ENCODE results near the gene INCA1.

The INCA1 gene

DNA sequence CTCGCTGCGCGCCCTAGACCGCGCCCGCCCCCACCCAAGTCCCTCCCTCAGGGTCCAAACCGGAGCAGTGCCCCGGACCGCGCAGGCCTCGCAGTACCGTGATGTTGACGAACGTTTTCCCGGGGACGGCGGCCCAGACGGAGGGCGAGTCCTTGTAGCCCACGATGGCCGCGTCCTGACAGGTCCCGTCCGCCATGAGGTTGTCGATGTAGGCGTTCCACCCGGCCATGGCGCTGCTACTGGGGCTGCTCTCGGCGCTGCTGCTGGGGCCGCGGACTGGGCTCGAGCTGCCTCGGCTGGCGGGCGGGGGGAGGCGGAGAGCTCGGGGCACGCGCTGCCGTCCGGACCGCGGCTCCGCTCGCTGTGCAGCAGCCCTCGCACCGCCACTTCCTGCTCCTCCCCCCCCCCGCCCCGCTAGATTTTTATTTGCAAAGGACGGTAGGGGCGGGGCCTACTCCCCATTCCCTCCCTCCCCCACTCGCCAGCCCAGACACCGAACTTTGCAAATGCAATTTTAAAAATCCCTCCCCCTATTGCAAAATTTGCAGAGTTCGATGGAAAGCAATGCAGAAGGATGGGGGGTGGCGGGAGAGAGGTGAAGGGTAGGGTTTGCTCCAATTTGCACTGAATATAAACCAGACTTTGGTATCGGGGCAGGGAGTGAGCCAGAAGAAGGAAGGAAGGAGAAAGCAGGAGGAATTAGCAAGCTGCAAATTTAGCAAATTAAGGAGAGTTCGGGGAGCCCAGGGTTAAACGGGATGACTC, 49.0 kb downstream of the INCA1 start, which contains the start of gene PFN1:
PFN1 (minus strand) TSS at position 365 of the 765 bp plus-strand sequence; CDS start at position 229, 136 bp downstream.
- peak; percentile 86 for DNase-seq (ENCODE audit: low spot score)

DNA sequence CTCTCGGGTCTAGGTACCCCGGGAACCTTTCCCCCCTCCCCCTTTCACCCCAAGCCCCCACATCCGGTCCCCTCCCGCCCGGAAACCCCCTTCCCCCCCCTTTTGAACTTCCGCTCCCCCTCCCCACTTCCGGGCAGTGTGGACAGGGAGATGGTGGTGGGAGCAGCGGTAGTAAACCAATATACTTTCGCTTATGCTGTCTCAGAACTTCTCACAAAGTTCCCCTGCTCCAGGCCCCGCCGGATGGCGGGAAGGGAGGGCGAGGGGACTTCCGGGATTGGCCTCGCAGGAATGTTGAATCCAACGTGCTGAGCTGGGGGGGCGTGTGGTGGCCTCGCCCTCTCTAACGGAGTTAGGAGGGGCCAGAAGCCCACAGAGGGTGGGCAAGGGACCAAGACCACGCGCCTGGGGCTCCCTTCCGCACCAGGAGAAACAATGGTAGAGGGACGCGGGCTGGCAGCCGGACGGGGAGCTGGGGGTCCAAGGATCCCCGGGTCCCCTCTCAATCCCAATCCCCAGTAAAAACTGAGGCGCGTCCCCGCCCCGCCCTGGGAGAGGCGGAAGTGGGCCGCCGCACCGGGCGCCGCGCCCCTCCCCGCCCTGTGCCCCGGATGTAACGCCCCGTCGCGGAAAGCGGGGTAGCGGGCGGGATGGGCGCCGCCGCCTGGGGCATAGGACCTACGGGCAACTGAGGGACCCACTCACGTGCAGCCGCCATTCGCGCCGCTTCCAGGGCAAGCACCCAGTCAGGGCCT, 49.7 kb downstream of the INCA1 start:
- DNase-seq (ENCODE audit: low spot score), result no peak

DNA sequence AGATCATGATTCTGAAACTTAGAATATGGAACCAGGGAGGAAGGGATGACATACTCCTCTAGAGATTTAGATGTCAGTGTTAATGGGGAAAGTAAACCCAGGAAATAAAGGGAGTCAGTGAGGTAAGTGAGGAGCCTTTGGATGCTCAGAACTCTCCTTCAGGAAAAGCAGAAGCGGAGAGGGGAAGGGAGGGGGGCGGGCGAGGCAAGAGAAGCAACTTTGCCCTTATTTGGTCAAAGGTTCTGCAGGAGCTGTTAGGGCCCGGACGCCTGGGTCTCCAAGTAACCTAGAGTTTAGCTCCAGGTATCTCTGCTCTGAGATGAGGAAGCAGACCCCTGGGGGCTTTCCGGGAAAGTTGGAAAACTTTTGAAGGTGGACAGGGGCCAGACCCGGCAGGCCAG, 50.3 kb downstream of the INCA1 start:
- DNase-seq (ENCODE audit: low spot score), result no peak

DNA sequence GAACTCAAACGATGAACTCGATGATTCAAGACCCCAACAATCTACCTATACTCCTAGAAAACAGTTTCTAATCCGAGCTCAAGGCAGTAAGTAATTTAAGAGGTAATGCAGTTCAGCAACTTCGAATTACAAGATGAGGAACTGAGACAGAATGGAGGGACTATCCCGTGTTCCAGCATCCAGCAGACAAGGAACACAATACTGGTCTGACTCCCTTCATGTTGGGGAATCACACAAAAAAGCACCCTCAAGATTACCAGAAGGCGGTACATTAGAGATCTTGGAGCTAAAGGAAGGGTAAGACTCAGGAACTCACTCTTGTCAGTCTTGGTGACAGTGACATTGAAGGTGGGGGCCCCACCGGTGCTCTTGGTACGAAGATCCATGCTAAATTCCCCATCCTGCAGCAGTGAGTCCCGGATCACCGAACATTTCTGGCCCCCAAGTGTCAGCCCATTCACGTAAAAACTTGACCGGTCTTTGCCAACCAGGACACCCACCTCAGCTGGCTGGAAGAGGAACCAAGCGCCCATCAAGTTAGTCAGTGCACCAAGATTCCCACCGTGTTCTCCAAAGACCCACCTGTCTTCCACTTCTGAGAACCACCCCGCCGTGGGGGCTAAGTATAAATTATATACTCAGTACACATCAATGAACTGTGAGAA, 50.9 kb downstream of the INCA1 start:
- no peak for DNase-seq (ENCODE audit: low spot score)

DNA sequence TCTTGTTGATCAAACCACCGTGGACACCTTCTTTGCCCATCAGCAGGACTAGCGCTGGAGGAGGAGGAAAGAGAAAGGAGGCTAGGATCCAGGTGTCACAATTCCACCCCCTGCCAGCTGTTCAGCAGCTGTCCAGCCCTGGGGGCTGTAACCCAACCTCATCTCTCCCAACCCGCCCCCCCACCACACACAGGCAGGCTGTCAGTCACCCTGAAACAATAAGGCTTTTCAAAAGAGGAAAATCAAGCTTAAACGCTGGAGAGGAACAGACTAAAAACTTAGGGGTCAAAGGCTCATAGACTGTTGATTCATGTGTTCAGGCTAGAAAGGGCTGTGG, 51.4 kb downstream of the INCA1 start:
- no peak for DNase-seq (ENCODE audit: low spot score)

DNA sequence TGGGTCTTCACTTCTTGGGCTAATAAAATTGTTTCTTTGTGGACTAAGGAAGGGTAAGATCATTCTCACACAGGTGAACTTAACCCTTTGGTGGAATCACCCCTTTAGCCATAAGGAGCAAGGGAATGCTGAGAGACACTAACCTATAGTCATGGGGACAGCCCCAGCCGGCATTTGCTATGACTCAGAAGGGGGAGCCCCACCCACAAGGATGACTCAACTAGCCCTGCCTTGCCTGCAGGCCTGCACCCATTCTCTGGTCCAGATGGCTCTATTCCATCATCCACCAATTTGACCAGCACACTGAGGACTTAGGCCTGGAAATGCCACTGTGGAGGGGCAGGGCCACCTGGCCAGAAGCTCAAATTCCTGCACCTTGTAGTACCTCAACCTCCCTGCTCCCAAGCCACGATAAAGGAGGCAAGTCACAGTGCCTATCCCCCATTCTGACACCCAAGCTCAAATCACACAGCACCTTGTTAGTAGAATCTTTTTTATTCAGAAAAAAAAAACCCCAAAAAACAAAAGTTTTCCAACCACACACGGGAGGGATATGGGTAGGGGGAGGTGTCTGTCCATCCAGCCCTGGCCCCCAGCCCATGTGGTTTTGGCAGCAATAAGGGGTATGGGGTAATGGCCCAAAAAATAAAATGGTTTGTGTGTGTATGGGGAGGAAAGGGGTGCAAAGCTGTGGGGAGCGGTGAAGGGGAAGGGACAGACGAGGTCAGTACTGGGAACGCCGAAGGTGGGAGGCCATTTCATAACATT, 52.0 kb downstream of the INCA1 start:
- peak; percentile 36 for DNase-seq (ENCODE audit: low spot score)

DNA sequence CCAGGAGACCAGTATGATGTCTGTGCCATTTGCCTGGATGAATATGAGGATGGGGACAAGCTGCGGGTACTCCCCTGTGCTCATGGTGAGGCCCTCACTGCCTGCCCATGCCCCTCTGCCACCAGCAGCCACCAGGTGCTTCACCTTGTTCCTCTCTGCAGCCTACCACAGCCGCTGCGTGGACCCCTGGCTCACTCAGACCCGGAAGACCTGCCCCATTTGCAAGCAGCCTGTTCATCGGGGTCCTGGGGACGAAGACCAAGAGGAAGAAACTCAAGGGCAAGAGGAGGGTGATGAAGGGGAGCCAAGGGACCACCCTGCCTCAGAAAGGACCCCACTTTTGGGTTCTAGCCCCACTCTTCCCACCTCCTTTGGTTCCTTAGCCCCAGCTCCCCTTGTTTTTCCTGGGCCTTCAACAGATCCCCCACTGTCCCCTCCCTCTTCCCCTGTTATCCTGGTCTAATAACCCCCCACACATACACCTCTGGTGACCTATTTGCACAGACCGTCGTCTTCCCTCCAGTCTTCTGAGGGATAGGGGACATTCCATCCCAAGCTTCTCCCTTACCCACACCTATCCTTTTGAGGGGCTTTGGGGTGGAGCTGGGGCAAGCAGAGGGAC, 52.7 kb downstream of the INCA1 start:
- no peak for DNase-seq (ENCODE audit: low spot score)

DNA sequence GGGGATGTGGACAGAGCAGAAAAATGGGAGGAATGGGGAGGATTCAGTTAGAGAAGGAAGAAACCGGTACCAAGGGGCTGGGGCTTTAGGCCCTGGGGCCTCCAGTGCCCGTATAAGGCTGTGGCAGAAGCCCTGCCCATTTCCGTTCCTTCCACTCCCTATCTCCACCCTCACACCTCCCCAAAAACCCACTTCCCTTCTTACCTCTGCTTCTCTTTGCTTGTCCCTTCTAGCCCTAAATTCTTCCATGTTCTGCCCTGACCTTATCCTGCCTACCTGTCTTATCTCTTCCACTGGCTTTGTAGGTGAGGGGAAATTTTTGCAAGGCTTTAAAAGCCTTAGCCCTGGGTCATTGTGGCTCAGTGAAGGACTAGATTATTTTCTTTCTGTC, 53.2 kb downstream of the INCA1 start:
- no peak for DNase-seq (ENCODE audit: low spot score)

DNA sequence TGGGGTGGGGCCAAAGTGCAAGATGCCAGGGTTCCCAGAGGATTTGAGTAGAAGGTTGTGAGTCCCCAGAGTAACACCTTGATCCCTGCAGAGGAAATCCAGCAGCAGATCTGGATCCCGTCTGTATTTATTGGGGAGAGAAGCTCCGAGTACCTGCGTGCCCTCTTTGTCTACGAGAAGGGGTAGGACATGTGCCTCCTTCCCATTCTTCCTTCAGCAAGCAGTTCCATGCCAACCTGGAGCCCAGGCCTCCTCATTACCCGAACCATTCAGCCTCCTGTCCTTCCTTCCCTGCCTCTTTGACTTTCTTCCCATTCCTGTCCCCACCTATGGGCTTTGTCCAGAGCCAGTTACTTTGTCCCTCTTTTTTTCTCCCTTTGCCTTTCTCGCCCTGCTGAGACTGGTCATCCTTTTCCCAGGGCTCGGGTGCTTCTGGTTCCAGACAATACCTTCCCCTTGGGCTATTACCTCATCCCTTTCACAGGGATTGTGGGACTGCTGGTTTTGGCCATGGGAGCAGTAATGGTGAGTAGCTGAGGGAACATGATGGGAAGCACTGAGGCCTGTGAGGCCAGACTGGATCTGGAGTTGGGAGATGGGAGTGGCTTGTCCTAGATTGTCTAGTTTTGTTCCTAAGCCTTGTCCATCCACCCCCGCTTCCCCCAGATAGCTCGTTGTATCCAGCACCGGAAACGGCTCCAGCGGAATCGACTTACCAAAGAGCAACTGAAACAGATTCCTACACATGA, 54.4 kb downstream of the INCA1 start:
- no peak for DNase-seq (ENCODE audit: low spot score)

DNA sequence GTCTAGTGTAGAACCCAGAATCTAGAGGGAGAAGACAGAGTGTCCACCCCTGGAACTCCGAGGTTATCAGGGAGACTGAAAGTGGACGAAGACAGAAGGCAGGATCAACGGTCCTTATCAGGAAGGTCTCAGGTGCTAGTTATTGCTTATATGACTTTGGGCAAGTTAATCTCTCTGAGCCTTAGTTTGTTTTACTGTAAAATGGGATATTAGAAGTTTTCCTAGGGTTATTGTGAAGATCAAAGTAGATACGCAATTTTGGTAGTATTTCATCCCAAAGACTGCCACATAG, 56.1 kb downstream of the INCA1 start:
- no peak for DNase-seq (ENCODE audit: low spot score)

DNA sequence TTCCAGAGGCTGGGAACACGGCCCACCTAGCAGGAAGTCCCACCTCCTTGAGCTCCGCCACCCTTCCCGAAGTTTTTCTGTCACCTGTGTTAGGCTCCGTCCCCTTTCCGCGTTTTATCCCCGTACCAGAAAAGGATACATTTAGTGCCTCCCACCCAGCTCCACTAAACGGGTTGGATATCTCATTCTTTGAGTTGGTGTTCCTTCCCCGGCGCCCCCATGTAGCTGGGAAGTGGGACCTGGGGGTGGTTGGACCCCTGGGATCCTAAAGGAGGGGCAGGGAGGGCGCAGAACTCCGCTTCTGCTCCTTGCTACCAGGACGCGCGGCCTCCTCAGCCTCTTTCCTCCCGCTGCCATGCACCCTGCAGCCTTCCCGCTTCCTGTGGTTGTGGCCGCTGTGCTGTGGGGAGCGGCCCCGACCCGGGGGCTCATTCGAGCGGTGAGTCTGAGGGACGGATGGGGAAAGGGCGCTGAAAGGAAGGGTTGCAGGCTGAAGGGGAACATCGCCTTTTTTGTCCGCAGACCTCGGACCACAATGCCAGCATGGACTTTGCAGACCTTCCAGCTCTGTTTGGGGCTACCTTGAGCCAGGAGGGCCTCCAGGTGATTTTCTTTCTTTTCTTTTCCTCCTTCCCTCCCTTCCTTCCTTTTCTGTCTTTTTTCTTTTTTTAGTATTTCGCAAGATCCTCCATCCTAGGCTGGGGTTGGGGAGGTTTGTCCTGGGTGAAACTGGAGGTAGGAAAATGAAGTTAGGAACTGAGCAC, 56.6 kb downstream of the INCA1 start:
- DNase-seq (ENCODE audit: low spot score), result no peak

DNA sequence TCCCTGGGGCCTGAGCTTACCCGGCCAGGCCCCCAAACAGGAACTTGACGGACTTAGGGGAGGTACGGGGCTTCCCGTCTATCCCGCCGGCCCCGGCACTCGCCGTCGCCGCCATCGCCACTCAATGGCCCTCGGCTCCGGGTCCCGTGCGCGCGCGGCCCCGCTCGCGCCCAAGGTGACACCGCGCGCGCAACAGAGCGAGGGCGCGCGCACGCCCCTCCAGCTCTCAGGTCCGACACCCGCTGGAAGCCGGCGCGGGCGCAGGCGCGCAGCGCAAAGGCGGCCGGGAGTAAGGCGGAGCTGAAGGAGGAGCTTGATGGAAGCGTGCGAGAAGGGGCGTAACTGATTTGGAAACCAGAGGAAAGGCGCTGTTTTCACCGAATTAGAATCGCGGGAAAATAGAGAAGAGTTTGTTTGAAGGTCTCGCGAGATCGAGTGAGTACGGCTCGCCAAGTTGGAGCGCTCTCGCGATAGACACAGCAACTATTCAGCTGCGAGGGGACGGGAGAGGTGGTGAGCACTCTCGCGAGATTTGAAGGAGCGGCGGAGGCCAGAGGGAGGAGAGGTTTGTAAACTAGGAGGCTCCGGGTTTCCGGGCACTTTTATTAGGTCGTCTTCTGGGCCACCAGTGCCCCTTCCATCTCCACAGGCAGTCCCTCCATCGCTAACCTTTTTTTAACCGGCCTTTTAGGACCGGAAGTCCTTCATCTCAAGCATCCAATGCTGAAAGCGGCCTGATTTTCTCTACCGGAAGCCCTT, 57.3 kb downstream of the INCA1 start, which contains the start of the genes RNF167 and SLC25A11:
RNF167 (plus strand) TSS at position 473 of the 759 bp plus-strand sequence. CDS start 642 bp downstream, outside the sequence.
SLC25A11 (minus strand) TSS at position 251 of the 759 bp plus-strand sequence; CDS start at position 115, 136 bp downstream.
- DNase-seq (ENCODE audit: low spot score), result peak; percentile 100

DNA sequence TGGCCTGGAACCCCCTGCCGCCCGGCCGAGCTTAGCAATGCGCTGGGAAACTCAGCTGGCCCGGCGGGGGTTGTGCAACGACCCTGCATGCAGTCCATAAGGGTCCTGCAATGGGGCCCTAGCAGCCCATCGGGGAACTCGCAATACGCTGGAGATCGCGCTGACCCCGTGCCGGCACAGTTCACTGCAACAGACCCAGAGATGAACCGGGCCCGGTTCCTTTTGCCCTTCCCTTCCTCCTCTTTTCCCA, 57.9 kb downstream of the INCA1 start:
- DNase-seq (ENCODE audit: low spot score), result no peak

DNA sequence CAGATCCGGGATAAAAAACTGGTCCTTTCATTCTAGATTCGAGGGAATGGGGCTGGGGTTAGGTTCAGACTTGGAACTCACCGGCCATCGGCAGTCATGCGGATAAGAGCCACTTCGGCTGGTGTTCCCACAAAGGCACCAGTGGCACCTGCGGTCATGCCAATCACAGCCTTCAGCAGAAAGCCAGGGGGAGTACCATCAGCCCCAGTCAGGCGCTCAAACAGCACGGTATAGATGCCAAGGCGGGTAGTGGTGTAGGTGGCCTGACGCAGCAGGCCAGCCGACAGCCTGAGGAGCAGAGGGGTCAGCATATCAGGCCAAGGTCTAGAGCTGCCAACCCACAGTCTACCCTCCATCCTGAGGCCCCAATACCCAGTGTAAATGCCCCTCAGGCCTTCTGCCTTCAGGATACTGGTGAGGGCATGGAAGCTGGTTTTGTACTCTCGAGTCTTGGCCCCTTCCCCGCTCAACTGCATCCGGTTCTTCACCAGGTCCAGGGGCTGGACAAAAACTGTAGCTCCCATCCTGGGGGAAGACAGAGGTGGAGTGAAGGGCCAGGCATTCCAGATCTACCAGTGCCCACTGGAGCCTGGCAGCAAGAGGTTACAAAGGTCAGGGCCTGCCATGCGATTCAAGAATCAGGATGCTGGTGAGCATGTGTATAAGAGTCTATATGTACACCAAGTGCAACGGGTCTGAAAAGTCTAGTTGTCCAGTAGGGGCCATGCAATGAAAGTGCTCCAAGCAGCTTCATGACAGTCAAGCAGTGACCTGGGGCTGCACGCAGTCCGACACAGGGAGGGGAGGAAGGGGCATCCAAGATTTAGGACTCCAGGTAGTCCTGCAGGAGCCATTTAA, 58.4 kb downstream of the INCA1 start:
- no peak for DNase-seq (ENCODE audit: low spot score)
